GM18873 (cell line): ENCODE data around the gene ATP2A3.
"Not testable (repeated sequence)": the region's sequence is repeated elsewhere in the genome, so short reads cannot be mapped to it uniquely, and the experiment has no call there.

Experiments used
- ATAC-seq: cut with Tn5 transposase; IDR thresholded peaks from one replicate; pipeline ENCODE4 v1.9.1; 2021; ENCODE audit warnings: mild to moderate bottlenecking, moderate library complexity, moderate number of reproducible peaks; ENCODE audit not compliant: unreplicated experiment, low FRiP score

The ATP2A3 gene

GRCh38 chr17:3957735-3958599 lies 6.3 kb downstream of the ATP2A3 start:
- no peak for ATAC-seq

DNA sequence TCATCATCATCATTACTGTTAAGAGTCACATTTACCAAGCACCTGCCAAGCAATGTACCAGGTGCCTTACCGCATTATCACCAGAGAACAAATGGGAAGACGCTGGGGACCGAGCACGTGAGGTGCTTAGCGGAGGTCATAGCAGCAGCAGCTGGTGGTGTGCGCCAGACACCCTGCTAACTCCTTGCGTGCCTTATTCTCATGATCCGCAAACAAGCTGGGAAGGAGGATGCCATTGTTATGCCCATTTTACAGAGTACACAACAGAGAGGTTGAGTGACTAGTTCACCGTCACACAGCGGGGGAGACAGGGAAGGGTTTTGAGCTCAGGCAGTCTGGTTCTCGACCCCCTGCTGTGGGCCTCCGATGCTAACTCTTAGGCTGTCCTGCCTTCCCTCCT lies 7.3 kb downstream of the ATP2A3 start:
- no peak for ATAC-seq

DNA sequence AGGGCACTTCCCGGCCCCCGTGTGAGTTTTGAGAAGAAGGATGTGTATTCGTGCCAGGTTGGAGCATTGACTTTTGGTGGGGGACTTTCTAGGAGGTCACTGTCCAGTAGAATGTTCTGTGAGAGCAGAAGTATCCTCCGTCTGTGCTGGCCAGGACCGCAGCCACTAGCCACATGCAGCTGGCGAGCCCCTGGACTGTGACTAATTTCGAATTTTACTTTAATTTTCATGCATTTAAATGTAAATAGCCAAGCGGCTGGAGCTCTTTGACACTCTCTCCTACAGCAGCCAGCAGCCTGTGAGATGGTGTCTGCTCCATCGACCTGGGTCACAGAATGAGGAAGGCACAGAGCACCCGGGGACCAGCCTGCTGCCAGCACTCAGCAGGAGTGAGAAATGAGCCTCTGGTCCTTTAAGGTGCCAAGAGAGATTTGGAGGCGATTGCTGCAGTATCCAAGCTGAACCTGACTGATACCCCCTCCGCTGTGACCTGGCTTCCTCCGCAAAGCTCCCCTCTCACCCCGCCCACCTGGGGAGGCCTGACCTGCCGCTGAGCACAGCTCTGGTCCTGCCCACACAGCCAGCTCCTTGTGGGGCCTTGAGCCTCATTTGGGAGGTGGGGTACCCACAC lies 7.8 kb downstream of the ATP2A3 start:
- ATAC-seq, result no peak

DNA sequence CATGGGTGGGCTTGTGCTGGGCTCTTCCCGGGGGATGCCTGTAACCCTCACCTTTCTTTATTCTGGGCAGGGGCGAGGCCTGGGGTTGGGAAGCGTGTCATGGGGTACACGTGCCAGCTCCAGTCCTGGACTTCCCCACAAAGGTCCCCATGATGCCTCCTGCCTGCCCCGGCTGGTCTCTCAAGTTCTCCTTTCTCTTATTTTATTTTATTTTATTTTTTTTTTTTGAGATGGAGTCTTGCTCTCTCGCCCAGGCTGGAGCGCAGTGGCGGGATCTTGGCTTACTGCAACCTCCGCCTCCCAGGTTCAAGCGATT lies 8.6 kb downstream of the ATP2A3 start:
- no peak for ATAC-seq

DNA sequence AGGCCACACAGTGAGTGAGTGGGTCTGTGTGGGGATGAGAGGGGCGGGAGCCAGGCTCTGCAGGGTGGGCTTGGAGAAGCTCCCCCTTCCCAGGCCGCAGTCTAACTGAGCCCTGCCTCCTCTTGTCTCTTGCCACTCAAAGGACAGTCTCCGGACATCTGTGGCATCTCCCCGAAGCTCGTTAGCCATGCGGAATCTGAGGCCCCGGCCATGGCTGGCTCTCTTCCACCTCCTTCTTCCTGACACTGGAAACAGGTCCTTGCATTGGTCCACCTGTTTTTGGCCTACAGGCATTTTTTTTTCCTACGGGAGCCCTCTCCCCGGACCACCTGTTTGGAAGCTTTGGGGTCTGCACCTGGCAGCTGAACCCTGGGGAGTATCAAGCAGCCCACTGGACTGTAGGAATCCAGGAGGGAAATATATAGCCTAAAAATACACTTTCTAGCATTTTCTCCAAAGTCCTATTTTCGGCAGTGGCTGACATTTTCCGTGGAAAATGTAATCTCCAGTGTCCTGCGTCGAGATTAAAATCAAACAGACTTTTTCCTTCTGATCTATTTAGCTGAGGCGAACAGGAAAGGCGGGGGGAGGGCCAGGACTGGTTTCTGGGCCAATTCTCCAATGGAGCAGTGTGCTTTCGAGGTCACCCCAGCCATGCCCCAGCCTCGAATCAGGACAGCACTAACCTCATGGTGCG lies 9.1 kb downstream of the ATP2A3 start:
- no peak for ATAC-seq

- no peak for ATAC-seq
These were observed 10.2 kb downstream of the ATP2A3 start for GRCh38 chr17:3954086-3954485.

- no peak for ATAC-seq
These were observed 10.7 kb downstream of the ATP2A3 start for GRCh38 chr17:3953542-3953941.

- no peak for ATAC-seq
These were observed 12.1 kb downstream of the ATP2A3 start for GRCh38 chr17:3952186-3952585.

GRCh38 chr17:3951420-3951819 lies 12.8 kb downstream of the ATP2A3 start:
- ATAC-seq, result no peak

GRCh38 chr17:3951003-3951402 lies 13.2 kb downstream of the ATP2A3 start:
- no peak for ATAC-seq

- no peak for ATAC-seq
These were observed 13.7 kb downstream of the ATP2A3 start for GRCh38 chr17:3950584-3950983.

GRCh38 chr17:3949418-3949817 lies 14.8 kb downstream of the ATP2A3 start:
- ATAC-seq, result no peak

DNA sequence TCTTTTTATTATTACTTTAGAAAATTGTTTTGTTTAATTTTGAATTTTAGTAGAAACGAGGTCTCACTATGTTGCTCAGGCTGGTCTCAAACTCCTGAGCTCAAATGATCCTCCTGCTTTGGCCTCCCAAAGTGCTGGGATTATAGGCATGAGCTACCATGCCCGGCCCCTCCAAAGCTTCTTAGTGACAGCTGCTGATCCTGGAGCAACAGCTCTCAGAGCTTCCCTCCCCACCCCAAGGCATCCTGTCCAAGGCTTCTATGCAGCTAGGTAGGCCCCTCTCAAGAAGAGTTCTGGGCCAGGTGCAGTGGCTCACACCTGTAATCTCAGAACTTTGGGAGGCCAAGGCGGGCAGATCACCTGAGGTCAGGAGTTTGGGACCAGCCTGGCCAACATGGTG lies 15.7 kb downstream of the ATP2A3 start:
- ATAC-seq, result not testable (repeated sequence)

DNA sequence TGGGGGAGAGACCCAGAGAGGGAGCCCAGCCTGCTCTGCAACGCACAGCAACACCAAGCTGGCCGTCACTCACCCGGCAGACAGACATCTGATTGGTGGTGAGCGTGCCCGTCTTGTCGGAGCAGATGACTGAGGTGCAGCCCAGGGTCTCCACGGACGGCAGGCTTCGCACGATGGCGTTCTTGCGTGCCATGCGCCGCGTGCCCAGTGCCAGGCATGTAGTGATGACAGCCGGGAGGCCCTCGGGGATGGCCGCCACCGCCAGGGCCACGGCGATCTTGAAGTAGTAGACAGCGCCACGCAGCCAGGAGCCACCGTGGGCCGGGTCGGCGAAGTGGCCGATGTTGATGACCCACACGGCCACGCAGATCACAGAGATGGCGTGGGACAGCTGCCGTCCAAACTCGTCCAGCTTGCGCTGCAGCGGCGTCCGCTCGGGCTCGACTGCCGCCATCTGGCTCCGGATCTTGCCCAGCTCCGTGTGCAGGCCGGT lies 16.9 kb downstream of the ATP2A3 start:
- no peak for ATAC-seq

DNA sequence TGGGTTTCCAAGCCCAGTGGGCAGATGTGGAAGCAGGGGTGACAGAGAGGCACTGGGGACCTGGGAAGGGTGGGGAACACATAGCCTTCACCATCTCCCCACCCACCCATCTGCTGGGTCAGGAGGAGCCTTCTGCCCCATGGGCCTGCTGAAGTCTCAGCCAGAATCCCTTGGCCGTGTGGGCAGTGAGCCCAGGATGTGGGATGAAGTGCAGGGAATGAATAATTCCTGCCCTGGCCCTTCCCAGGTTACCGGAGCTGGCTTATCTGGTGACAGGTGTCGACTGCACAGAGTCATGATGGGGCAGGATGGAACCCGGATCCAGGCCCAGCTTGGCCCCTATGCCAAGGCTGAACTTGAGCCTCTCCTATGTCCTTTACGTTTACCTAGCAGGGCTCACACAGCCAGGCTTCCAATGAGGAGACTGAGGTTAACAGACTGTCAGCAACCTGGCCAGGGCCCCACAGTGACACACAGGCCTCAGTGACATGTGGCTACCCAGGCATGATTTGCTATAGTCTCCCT lies 17.5 kb downstream of the ATP2A3 start:
- no peak for ATAC-seq

DNA sequence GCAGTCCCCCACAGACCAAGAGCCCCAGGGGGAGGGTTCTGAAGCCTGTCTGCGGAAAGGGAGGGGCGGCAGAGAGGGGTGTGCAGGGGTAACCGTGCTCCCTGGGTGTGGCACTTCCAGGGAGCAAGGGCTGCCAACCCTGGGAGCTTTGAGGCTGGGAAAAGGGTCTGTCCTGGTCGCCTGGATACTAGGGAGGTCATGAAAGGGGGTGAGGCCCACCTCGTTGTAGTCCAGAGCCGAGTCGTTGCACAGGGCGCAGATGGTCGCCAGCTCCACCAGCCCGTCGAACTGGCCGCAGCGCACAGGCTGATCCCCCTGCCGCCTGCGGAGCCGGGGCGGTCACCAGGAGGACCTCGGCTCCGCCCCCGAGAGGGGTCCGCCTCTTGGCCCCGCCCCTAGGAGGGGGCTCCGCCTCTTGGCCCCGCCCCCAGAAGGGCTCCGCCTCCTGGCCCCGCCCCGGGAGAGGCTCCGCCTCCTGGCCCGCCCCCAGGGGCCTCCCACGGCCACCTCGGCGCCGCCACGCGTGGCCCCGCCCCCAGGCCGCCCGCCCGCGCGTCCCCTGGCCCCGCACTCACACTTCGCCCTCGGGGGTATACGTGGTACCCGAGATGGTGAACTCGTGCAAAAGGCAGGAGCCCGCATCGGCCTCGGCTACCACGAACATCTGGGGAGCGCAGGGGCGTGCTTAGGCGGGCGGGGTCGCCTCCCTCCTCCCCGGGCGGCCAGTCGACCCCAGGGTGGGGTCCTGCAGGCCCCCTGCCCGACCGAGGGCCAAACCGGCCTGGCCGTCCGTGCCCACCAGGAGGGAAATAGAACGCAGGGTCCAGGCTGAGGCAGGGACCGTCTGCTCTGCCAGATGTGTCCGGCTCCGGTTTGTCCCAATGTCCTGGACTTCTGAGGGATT lies 19.5 kb downstream of the ATP2A3 start:
- no peak for ATAC-seq

DNA sequence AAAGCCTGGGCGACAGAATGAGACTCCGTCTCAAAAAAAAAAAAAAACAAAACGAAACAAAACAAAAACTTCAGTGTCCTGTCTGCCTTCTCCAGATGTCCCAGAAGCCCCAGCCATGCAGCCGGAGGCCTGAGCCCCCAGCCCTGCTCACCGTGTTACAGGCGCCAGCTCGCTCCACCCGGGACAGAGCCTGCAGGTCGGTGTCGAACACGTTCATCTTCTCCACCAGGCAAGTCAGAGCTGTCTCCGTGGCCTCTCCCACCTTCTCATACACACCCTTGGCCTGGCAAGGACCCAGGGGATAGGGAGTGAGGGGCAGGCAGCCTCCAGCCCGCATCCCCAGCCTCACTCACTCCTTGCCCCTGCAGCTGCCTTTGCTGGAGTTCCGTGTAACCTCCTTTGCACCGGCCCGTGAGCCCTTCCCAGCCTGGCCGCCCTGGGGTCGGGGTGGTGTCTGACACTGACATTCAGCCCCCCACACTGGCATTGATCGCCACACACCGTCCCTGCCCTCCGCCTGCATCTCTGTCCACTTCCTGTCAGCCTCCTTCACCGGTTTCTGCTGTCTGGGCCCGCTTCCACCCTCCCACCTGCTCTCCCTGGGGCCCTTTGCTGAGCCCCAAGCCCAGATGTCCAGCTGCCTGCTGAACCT lies 20.9 kb downstream of the ATP2A3 start:
- no peak for ATAC-seq

- no peak for ATAC-seq
These were observed 23.1 kb downstream of the ATP2A3 start for GRCh38 chr17:3940965-3941698.

- no peak for ATAC-seq
These were observed 26.9 kb downstream of the ATP2A3 start for GRCh38 chr17:3937359-3937758.
